K562 (cell line): ENCODE data around the gene QKI. TPM values are rescaled to one million over a fixed set of nuclear protein-coding genes. Genes with fewer than 3 reads are reported as not detected.

Experiments
- BRF2 ChIP-seq: IDR thresholded peaks from 3 replicates; pipeline ENCODE4 v1.6.1; 2011; ENCODE audit warnings: borderline replicate concordance, mild to moderate bottlenecking; ENCODE audit not compliant: insufficient read length, insufficient read depth
- ESRRB ChIP-seq: fragments of 250-450 bp; sonication (Bioruptor Pico); IDR thresholded peaks from 2 replicates; pipeline ENCODE4 v1.5.0; 2020; ENCODE audit warnings: mild to moderate bottlenecking, moderate library complexity, borderline replicate concordance
- FOS ChIP-seq: IDR thresholded peaks from 3 replicates; pipeline ENCODE4 v1.6.1; 2011; ENCODE audit not compliant: insufficient read length; ENCODE audit errors: extremely low read depth
- FOXJ3 ChIP-seq: sonication (generic); formaldehyde crosslinking; IDR thresholded peaks from 2 replicates; pipeline ENCODE4 v1.4.0; 2020; ENCODE audit warnings: mild to moderate bottlenecking, missing genetic modification reagents
- KLF10 ChIP-seq: fragments of 250-450 bp; sonication (Bioruptor Pico); IDR thresholded peaks from 2 replicates; pipeline ENCODE4 v1.6.1; 2021; ENCODE audit warnings: matching md5 sums
- MAFK ChIP-seq: IDR thresholded peaks from 2 replicates; pipeline ENCODE4 v1.6.1; 2011; ENCODE audit warnings: low read length, improper control_type of control experiment
- MYC ChIP-seq, 2 experiments: fragments of 250-450 bp in 1 of 2; sonication (Bioruptor Pico) in 1 of 2; IDR thresholded peaks; 2 replicates each; pipeline versions ENCODE4 v1.5.1 to v1.6.1; 2012 to 2021; ENCODE audit warnings: low read depth in 2 of 2, borderline replicate concordance in 1 of 2, improper control_type of control experiment in 1 of 2, low read length in 1 of 2, mild to moderate bottlenecking in 1 of 2, moderate library complexity in 1 of 2
- PATZ1 ChIP-seq: fragments of 250-450 bp; sonication (Bioruptor Pico); IDR thresholded peaks from 2 replicates; pipeline ENCODE4 v1.5.0; 2020; ENCODE audit warnings: mild to moderate bottlenecking, borderline replicate concordance
- PYGO2 ChIP-seq: fragments of 450-650 bp; IDR thresholded peaks from 2 replicates; pipeline ENCODE4 v1.6.1; 2016; ENCODE audit warnings: mild to moderate bottlenecking, missing genetic modification characterization, moderate library complexity, missing compliant biosample characterization
- STAG1 ChIP-seq: sonication (generic); formaldehyde crosslinking; IDR thresholded peaks from 2 replicates; pipeline ENCODE4 v1.5.0; 2020; ENCODE audit warnings: missing genetic modification reagents, borderline replicate concordance
- TAL1 ChIP-seq: fragments of 450-650 bp; IDR thresholded peaks from 2 replicates; pipeline ENCODE4 v1.6.1; 2016; ENCODE audit warnings: mild to moderate bottlenecking
- TBL1XR1 ChIP-seq, 2 experiments: IDR thresholded peaks; 2 replicates each; pipeline ENCODE4 v1.6.1; 2012; ENCODE audit warnings: improper control_type of control experiment in 2 of 2, low read length in 2 of 2, mild to moderate bottlenecking in 1 of 2
- TCFL5 ChIP-seq: fragments of 250-450 bp; sonication (Bioruptor Pico); conservative IDR thresholded peaks from 2 replicates; pipeline ENCODE4 v1.6.1; 2021; ENCODE audit warnings: mild to moderate bottlenecking, moderate library complexity, matching md5 sums
- THAP12 ChIP-seq: fragments of 250-450 bp; sonication (Bioruptor Pico); IDR thresholded peaks from 2 replicates; pipeline ENCODE4 v1.9.0; 2021; ENCODE audit warnings: mild to moderate bottlenecking, inconsistent platforms
- ZFPM2 ChIP-seq: fragments of 250-450 bp; sonication (Bioruptor Pico); IDR thresholded peaks from 2 replicates; pipeline ENCODE4 v1.5.1; 2022; ENCODE audit warnings: mild to moderate bottlenecking
- ZNF217 ChIP-seq: sonication (generic); formaldehyde crosslinking; IDR thresholded peaks from 2 replicates; pipeline ENCODE4 v1.8.0; 2022; ENCODE audit warnings: mild to moderate bottlenecking, missing genetic modification reagents
- ZNF668 ChIP-seq: fragments of 250-450 bp; sonication (Bioruptor Pico); IDR thresholded peaks from 2 replicates; pipeline ENCODE4 v1.8.0; 2022; ENCODE audit warnings: mild to moderate bottlenecking, inconsistent platforms
- ZNF766 ChIP-seq: fragments of 200-800 bp; sonication (Bioruptor generic); conservative IDR thresholded peaks from 2 replicates; pipeline ENCODE4 v1.6.1; 2016; ENCODE audit warnings: missing genetic modification characterization, missing compliant biosample characterization
- polyA plus RNA-seq, 8 experiments: library from polyadenylated mRNA; depleted of rRNA in 4 of 8; stranded (reverse) in 5 of 8; unstranded in 3 of 8; fragments of >200 nt; fragmentation: Nextera tagmentation in 2 of 8; fragmentation: Illumina TruSeq in 1 of 8; extraction: Ambion mirVana in 2 of 8; extraction: Trizol in 1 of 8; gene quantifications; 2 replicates each; pipeline versions ENCODE4 v1.2.1 to v1.2.3, GENCODE V29; 2011 to 2014; ENCODE audit warnings: inconsistent platforms in 1 of 8, missing spikeins in 1 of 8
- total RNA-seq, 7 experiments: library from RNA; depleted of rRNA in 6 of 7; stranded (reverse); fragments of >200 nt in 6 of 7; fragmentation: Illumina TruSeq in 2 of 7; extraction: Trizol in 2 of 7; gene quantifications; 2 replicates each; pipeline versions ENCODE4 v1.2.1 to v1.2.3, GENCODE V29; 2011 to 2021; ENCODE audit warnings: low replicate concordance in 1 of 7
- TF ChIP-seq, protein P1 (sequence below): fragments of 450-650 bp; IDR thresholded peaks from 2 replicates; pipeline ENCODE4 v1.6.1; 2016; ENCODE audit warnings: missing biosample characterization, missing genetic modification characterization
- TF ChIP-seq, protein P2 (sequence below): fragments of 250-450 bp; sonication (Bioruptor Pico); IDR thresholded peaks from 2 replicates; pipeline ENCODE4 v1.6.1; 2021; ENCODE audit warnings: mild to moderate bottlenecking

QKI gene
- total and polyA plus RNA-seq, 9 of the 15 experiments (the other 6 are each of a cell fraction or from before 2014, with no cell fraction given) = 20.4 to 215 (median 123) TPM

DNA sequence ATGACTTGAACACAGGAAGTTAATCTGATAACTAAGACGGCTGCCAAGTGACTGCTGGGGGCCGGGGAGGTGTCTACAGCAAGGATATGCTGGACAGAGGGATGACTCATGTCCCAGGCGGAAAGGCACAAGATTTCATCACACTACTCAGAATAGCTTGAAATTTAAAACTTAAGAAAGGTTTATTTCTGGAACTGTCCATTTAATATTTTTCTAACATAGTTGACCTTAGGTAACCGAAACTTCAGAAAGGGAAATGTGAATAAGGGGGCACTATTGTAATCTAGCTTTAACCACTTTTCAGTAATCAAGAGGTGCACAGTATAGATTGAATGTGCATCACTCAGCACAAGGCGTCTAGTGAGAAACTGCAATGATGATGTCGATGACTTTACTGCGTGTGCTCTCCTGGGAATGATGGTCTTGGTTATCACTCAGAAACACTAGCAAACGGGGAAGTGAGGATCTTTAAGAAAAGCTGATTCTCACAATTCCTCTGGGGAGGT is 171.5 kb downstream of the QKI start (continued):
- TF ChIP-seq, protein P1, sequence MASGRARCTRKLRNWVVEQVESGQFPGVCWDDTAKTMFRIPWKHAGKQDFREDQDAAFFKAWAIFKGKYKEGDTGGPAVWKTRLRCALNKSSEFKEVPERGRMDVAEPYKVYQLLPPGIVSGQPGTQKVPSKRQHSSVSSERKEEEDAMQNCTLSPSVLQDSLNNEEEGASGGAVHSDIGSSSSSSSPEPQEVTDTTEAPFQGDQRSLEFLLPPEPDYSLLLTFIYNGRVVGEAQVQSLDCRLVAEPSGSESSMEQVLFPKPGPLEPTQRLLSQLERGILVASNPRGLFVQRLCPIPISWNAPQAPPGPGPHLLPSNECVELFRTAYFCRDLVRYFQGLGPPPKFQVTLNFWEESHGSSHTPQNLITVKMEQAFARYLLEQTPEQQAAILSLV (tag) = no peak
- no peak for TF ChIP-seq STAG1 (CRISPR knock-in tag)
- no peak for TF ChIP-seq BRF2
- no peak for TF ChIP-seq ZNF668 (CRISPR knock-in tag)
- no peak for TF ChIP-seq ESRRB
- peak; percentile 58 for TF ChIP-seq MYC (IDR thresholded peaks at IDR 0.05; ENCODE audit: low read depth, low read length)
- TF ChIP-seq MYC (CRISPR knock-in tag; IDR thresholded peaks at IDR 0.05; ENCODE audit: borderline replicate concordance, low read depth) = no peak
- TF ChIP-seq ZNF217 = no peak
- no peak for TF ChIP-seq FOXJ3 (CRISPR knock-in tag)
- peak; percentile 73 for TF ChIP-seq ZNF766 (CRISPR knock-in tag)
- TF ChIP-seq, protein P2, sequence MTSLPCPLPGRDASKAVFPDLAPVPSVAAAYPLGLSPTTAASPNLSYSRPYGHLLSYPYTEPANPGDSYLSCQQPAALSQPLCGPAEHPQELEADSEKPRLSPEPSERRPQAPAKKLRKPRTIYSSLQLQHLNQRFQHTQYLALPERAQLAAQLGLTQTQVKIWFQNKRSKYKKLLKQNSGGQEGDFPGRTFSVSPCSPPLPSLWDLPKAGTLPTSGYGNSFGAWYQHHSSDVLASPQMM (CRISPR knock-in tag) = no peak
- TF ChIP-seq PATZ1 (CRISPR knock-in tag) = no peak
- TF ChIP-seq TBL1XR1 (IDR thresholded peaks at IDR 0.05; ENCODE audit: low read length in 2 of 2) = peak in 1 of 2 experiments; percentile 76; a peak in 2 of 4 replicates
- no peak for TF ChIP-seq ZFPM2 (CRISPR knock-in tag)
- no peak for TF ChIP-seq THAP12 (CRISPR knock-in tag)
- no peak for TF ChIP-seq TAL1
- TF ChIP-seq TCFL5 (CRISPR knock-in tag) = no peak
- no peak for TF ChIP-seq PYGO2
- TF ChIP-seq FOS = peak; percentile 64
- 0 out of 2 replicates have a peak, but pooled peaks have one; percentile 43 for TF ChIP-seq MAFK
- 0 out of 2 replicates have a peak, but pooled peaks have one; percentile 19 for TF ChIP-seq KLF10 (CRISPR knock-in tag)
